ENCODE data around the gene DENND10.
A peak's percentile ranks its signal among the peaks of the same experiment; 100 is the strongest.
"Not testable (repeated sequence)": the region's sequence is repeated elsewhere in the genome, so short reads cannot be mapped to it uniquely, and the experiment has no call there.

Gene DENND10

DNA sequence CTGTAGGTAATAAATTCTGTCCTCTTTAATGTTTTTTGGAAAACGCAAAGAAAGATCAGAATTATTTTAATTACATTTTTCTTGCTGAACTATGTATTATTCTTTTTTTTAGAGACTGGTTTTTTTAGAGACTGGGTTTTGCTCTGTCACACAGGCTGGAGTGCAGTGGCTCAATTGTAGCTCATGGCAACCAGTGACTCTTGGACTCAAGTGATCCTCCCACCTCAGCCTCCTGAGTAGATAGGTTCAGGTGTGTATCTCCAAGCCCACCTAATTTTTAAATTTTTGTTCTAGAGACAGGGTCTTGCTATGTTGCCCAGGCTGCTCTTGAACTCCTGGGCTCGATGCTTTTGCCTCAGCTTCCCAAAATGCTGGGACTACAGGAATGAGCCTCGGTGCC, 5.3 kb upstream of the DENND10 start:
- no peak overlapping the region for H3K27ac ChIP-seq
- POLR2A ChIA-PET (ENCODE audit: low non-redundant PET), result no interaction called here
- no peak for DNase-seq (ENCODE audit: low spot score)
- CTCF ChIA-PET, result no interaction called here
- no peak for TF ChIP-seq CTCF (conservative IDR thresholded peaks at IDR 0.05; ENCODE audit: low read depth)

DNA sequence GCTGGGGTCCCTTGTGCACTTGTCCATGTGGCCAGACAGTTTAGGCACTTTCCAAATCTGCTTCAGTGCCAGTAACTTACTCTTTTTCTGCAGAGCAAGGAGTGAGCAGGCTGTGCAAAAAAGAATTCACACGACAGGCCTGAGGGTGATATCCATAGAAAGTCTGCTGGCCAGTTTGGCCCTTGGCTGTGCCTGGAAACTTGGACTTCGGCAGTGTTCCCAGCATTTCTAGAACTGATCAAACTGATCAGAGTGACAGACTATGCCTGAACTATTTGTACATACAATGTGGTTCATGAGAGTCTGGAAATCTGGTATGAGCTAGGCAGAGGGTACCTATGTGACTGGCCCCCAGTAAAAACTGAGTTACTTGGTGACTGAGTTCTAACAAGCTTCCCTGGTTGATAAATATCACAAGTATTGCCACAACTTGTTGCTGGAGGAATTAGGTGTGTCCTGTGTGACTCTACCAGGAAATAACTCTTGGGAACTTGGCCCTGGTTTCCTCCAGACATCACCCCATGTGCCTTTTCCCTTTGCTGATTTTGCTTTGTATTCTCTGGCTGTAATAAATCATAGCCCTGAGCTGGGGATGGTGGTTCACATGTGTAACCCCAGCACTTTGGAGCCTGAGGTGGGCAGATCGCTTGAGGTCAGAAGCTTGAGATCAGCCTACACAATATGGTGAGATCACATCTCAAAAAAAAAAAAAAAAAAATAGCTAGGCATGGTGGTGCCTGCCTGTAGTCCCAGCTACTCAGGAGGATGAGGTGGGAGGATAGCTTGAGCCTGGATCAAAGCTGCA, 3.3 kb upstream of the DENND10 start:
- peak; percentile 41 for DNase-seq (ENCODE audit: low spot score)
- no peak for TF ChIP-seq CTCF (conservative IDR thresholded peaks at IDR 0.05; ENCODE audit: low read depth)
- CTCF ChIA-PET, result interaction anchor here (0.6 kb wide), 2 partner anchors 216 to 936 kb away, joined by 4 to 5 read pairs; no protein-coding TSS in a partner anchor
- peak overlapping the region; percentile 91 for H3K27ac ChIP-seq
- POLR2A ChIA-PET (ENCODE audit: low non-redundant PET), result interaction anchor here (0.6 to 0.7 kb wide), 4 partner anchors 10 to 94 kb away, joined by 3 to 5 read pairs (median 4); partner anchors contain the start of gene SFXN4

DNA sequence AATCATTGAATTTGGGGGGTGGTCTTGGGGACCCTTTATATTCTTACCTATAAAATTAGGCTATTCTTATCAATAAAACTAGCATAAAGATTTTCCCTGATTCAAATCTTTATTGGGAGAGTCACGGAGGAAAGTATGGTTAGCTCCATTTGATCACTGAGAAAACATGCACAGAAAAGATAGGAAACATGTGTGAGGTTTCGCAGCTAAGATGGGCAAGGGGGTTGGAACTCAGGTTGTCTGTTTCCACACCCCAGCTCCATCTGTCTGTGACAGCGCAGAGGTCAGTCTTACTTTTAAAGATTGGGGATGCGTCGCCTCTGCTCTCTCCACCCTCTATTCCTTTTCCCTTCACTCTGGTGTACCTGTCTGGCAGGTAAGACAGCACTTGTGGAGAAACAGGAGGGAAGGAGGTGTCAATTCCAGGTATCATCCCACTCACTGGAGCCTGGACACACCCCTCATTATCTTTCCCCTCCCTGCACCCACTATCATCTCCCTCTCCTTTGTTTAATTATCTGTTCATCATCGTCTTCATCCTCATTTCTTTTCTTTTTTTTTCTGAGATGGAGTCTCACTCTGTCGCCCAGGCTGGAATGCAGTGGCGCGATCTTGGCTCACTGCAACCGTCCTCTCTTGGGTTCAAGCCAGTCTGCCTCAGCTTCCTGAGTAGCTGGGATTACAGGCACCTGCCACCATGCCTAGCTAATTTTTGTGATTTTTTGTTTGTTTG, 2.4 kb upstream of the DENND10 start:
- POLR2A ChIA-PET (ENCODE audit: low non-redundant PET), result interaction anchor here (0.6 to 0.7 kb wide), 4 partner anchors 11 to 95 kb away, joined by 3 to 5 read pairs (median 4); partner anchors contain the start of gene SFXN4
- CTCF ChIA-PET, result interaction anchor here (0.6 kb wide), 1 partner anchor 215 kb away, joined by 4 read pairs; no protein-coding TSS in a partner anchor
- H3K27ac ChIP-seq, result peak overlapping the region; percentile 91
- DNase-seq (ENCODE audit: low spot score), result peak; percentile 46
- no peak for TF ChIP-seq CTCF (conservative IDR thresholded peaks at IDR 0.05; ENCODE audit: low read depth)

DNA sequence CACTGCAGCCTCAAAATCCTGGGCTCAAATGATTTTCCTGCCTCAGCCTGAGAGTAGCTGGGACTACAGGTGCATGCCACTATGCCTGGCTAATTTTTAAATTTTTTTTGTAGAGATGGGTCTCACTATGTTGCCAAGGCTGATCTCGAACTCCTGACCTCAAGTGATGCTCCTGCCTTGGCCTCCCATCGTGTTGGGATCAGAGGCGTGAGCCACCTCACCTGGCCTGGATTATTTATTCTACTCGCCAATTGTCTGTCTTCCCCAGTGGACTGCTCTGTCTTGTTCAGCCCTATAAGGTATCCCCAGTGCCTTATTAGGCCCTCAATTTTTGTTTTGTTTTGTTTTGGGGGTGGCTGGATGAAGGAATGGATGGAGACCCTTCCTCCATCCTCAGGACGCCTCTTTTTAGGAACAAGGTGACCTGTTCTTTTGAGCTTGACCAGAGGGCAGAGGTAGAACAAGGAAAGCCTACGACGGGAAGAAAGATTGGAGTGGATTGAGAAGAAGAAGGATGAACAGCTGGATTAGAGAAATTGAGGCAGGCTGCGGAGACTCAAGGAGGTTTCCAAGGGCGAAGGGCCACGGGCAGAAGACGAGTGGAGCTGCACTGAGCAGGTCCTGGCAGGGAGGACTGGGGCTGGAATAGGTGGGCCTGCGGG, 541 bp upstream of the DENND10 start:
- POLR2A ChIA-PET (ENCODE audit: low non-redundant PET), result interaction anchor here (1.0 kb wide), 1 partner anchor 21 kb away, joined by 3 read pairs; no protein-coding TSS in a partner anchor
- CTCF ChIA-PET, result interaction anchor here (0.5 to 1.1 kb wide), 2 partner anchors 8 to 21 kb away, joined by 3 to 4 read pairs; no protein-coding TSS in a partner anchor
- DNase-seq (ENCODE audit: low spot score), result no peak
- no peak for TF ChIP-seq CTCF (conservative IDR thresholded peaks at IDR 0.05; ENCODE audit: low read depth)
- H3K27ac ChIP-seq, result peak overlapping the region; percentile 91

- H3K27ac ChIP-seq, result peak overlapping the region; percentile 91
- no peak for DNase-seq (ENCODE audit: low spot score)
- ChIA-PET POLR2A (ENCODE audit: low non-redundant PET) (interaction anchor here (0.6 to 0.8 kb wide), 2 partner anchors 20 to 38 kb away, joined by 3 to 4 read pairs; no protein-coding TSS in a partner anchor), CTCF (interaction anchor here (0.6 kb wide), 1 partner anchor 480 kb away, joined by 3 read pairs; no protein-coding TSS in a partner anchor)
- no peak for TF ChIP-seq CTCF (conservative IDR thresholded peaks at IDR 0.05; ENCODE audit: low read depth)
Observed at GRCh38 chr10:119104654-119105015, 722 bp downstream of the DENND10 start.

GRCh38 chr10:119105155-119105554, 1.2 kb downstream of the DENND10 start:
- no peak for DNase-seq (ENCODE audit: low spot score)
- ChIA-PET POLR2A (ENCODE audit: low non-redundant PET) (interaction anchor here (0.6 kb wide), 1 partner anchor 38 kb away, joined by 3 read pairs; no protein-coding TSS in a partner anchor), CTCF (no interaction called here)
- peak overlapping the region; percentile 91; the same call in 1 of the 2 replicates for H3K27ac ChIP-seq
- no peak for TF ChIP-seq CTCF (conservative IDR thresholded peaks at IDR 0.05; ENCODE audit: low read depth)

- CTCF ChIA-PET; DNase-seq (ENCODE audit: low spot score); POLR2A ChIA-PET (ENCODE audit: low non-redundant PET): not testable (repeated sequence)
- H3K27ac ChIP-seq, result peak overlapping the region; percentile 30; the same call in 1 of the 2 replicates
Observed at GRCh38 chr10:119105899-119106298, 2.0 kb downstream of the DENND10 start.

GRCh38 chr10:119107106-119107505, 3.2 kb downstream of the DENND10 start:
- DNase-seq (ENCODE audit: low spot score); H3K27ac ChIP-seq; CTCF ChIA-PET: not testable (repeated sequence)
- POLR2A ChIA-PET (ENCODE audit: low non-redundant PET), result interaction anchor here (0.8 kb wide), 1 partner anchor 24 kb away, joined by 5 read pairs; no protein-coding TSS in a partner anchor

DNA sequence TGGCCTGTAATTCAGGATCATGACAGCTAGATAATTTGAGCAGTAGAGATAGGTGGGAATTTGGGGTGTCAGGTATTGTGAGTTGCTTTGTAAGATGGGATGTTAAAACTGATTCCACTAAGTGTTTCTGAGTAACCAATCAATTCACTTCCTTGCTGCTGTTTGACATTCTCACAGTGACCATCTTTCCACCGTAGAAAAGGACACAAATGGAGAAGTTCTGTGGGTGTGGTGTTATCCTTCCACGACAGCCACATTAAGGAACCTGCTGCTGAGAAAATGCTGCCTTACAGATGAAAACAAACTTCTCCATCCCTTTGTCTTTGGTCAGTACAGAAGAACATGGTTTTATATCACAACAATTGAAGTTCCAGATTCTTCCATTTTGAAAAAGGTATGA, 3.9 kb downstream of the DENND10 start:
- POLR2A ChIA-PET (ENCODE audit: low non-redundant PET); H3K27ac ChIP-seq; CTCF ChIA-PET; DNase-seq (ENCODE audit: low spot score): not testable (repeated sequence)
